Right renal cortex interstitium (tissue), 3 donors: ENCODE measurements around the gene UBE2D1. TPM values are rescaled to one million over a fixed set of nuclear protein-coding genes. Genes with fewer than 3 reads are reported as not detected.

Source experiments
- DNase-seq, 3 donors: peaks; one replicate each; pipeline ENCODE4 v3.0.0-alpha.2; 2013; ENCODE audit warnings: low read depth in 3 of 3, low spot score in 2 of 3
- polyA plus RNA-seq, 3 donors: library from polyadenylated mRNA; unstranded; fragments of 120-200 nt; gene quantifications; one replicate each; pipeline ENCODE4 v1.2.1, GENCODE V29; 2013; ENCODE audit not compliant: insufficient read length in 3 of 3

The UBE2D1 gene
- polyA plus RNA-seq, 3 donors = 39.0 to 43.0 (median 40.1) TPM

DNA sequence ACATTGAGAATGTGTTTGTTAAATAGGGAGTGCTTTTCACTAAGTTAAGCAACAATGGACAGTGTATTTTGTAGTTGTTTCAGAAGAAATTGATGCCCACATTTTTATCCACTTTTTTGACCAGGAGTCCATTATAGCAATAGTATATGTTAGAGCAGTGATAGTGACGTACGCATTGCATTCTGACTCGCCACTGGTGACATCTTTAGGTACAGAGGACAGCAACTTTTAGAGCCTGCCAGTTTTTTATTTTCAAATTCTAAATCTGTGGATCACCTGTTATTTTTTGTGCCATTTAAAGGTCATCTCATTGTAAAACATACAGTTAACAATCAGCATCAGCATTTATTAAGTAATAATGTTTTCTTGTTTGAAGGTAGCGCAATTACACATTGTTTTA lies 1.4 kb downstream of the UBE2D1 start:
- DNase-seq = no peak

DNA sequence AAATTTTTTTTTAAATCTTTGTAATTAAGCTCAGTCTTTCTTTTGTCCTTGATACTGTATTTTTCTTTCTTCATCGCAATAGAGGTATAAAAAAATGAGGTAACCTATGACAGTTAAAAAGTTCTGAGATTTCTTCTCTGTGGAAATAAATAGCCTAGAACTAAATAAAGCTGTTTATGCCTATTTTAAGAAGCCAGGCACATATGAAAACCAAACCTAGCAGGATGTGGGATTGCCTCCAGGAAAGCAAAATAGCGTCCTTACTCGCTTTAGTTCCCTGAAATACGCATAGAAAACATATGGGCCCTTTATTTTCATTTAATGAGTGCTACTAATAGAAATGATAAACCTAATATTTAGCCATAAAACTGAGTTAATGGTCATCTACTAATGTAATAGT lies 6.6 kb downstream of the UBE2D1 start:
- no peak for DNase-seq

DNA sequence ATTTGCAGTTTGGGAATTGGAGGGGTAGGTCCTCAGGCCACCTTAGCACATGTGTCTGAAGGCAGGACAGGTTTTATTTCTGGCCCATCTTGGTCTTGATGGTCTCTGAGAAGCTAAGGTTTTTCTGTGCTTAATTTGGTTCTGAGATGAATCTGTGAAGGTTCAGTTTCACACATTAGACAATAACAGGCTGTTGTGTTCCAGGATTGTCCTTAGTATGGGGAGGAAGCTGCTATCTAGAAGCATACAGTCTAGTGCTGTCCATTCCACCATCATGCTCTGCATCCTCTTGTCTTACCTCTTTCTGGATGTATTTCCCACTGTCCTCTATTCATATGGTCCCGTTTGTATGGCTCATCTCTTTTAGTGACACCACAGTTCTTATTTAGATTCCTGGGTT lies 7.1 kb downstream of the UBE2D1 start:
- DNase-seq = no peak

DNA sequence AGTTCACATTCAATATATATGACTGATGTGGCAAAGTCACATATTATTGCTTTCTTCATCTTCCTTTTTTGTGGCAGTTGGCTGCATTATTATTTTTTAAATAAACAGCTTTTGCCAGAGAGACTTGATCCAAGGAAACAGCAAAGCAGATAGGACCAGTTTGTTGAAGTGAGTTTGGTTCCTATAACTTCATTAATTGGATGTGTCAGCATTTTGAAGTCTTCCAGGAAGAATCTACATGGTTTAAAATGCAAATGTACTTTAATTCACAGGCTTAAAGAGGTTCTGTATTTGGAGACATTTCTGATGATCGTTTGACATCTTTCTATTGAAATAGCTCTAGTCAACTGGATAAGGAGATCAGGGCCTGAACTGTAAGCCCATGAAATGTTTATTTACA lies 13.2 kb downstream of the UBE2D1 start:
- DNase-seq = no peak

DNA sequence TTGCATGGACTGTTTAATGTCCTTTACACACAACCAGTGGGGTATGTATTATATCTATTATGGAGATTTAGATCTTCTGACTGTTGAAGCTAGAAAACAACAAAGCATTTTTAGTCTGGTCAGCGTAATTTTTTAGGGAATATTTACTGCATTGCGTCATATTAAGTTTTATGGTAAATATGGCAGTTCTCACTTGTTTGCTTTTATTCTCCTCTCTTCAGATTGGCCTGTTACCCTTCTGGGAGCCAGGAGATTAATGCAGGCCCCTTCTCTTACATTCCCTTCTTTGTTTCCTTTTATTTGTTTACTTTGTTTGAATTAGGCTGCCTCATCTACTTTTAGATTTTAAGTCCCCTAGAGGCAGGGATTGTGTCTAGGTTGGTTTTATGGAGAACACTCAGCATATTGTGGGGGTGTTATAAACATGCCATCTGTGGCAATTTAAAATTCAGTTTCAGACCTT lies 13.8 kb downstream of the UBE2D1 start:
- no peak for DNase-seq

DNA sequence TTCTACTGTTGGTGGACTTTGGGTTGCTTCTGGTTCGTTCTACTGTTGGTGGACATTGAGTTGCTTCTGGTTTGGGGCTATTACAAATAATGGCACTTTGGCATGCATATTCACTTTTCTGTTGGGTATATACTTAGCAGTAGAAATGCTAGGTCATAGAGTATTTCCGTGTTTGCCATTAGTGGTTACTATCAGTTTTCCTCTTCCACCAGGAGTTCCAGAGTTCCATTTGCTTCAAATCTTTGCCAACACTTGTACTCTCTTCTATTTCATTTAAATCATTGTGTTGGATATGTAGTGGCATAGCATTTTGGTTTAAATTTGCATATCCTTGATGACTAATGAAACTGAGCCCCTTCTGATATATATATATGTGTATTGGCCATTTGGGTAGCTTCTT lies 15.2 kb downstream of the UBE2D1 start:
- DNase-seq = no peak

DNA sequence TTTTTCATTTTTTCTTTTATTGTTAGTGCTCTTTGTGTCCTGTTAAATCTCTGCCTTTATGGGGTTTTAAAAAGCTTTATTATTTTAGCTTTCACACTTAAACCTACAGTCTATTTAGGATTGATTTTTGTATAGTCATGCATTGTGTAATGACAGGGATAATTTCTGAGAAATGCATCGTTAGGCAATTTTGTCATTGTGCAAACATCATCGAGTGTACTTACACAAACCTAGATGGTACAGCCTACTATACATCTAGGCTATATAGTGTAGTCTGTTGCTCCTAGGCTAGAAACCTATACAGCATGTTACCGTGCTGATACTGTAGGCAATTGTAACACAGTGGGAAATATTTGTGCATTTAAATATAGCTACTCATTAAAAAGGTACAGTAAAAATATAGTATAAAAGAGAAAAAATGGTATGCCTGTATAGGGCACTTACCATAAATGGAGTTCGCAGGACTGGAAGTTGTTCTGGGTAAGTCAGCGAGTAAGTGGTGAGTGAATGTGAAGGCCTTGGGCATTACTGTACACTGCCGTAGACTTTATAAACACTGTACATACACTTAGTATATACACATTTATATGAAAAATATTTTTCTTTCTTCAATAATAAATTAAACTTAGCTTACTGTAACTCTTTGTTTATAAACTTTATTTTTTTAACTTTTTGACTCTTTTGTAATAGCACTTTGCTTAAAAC lies 16.0 kb downstream of the UBE2D1 start:
- DNase-seq = no peak

DNA sequence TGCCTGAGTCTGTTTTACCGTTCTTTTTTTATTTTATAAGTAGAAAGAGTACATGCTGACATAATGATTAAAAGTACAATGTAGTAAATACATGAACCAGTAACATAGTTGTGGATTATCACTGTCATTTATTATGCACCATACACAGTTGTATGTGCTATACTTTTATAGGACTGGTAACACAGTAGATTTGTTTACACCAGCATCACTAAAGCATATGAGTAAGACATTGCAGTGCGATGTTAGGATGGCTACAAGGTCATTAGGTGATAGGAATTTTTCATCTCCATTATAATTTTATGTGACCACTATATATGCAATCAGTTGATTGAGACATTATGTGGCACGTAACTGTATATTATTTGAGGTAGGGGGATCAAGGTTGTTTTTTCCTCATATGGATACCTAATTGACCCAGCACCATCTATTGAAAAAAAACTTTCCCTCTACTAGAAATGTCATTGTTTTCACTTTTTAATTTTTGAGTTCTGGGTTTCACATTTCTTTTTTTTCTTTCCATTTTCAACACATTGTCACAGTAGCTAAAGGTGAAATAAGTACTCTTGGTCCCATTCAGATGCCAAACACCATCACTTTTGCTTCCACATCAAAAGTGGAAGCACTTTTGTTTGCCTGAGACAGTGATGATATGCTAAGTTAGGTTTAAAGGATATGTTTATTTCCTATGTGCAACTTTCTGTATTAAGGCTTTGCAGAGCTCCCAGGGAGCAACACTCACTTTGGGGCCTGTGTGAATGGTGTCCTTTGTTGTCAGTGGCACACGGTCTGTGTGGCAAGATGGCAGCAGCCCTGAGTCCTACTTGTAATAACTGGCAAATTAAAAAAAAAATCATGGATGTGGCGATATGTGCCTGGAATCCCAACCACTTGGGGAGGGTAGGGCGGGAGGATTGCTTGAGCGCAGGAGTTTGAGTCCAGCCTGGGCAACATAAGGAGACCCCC lies 17.1 kb downstream of the UBE2D1 start:
- no peak for DNase-seq

DNA sequence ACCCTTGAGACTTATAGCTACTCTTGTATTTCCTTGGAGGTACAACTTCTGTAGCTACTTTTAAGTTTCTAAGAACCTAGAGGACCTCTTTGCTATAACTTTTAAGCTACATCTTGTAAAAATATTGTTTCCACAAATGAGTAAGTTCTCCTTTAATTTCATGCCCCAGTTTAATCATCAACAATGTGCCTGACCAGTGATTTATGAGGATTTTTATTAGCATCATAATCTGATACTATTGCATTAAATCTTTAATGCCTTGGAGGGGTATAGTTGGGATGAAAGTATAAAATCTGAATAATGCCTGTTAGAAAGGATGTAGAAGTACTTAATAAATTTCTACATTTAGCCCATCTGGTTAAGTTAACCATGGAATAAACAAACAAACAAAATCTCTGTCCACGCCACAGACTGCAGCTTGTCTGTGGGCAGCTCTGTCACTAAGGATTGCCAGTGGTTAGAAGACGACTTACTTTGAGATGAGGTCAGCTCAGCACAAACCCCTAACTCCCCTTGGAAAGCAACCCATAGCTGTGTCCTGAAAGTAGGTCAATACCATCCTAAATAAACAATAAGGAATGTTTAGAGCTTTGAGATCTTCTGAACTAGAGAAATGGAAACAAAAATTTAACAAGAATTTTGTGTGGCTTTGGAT lies 18.3 kb downstream of the UBE2D1 start:
- DNase-seq = no peak

DNA sequence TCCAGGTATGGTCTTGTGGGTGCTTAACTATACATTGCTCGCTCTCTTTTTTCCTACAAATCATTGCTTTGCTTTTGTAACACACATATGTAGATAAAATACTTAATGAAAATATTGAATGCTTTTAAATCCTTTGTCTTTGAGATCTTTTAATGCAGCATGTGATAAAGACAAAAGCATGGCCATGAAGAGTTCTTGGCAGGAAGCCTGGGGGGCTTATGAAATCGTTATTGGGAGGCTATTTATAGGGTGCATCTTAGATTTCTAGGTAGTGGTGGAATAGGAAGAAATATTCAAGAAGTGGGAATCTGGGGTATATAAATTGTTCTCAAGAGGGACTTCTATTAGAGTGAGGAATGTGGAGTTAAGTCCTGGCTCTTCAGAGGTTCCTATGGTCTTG lies 21.9 kb downstream of the UBE2D1 start:
- no peak for DNase-seq

DNA sequence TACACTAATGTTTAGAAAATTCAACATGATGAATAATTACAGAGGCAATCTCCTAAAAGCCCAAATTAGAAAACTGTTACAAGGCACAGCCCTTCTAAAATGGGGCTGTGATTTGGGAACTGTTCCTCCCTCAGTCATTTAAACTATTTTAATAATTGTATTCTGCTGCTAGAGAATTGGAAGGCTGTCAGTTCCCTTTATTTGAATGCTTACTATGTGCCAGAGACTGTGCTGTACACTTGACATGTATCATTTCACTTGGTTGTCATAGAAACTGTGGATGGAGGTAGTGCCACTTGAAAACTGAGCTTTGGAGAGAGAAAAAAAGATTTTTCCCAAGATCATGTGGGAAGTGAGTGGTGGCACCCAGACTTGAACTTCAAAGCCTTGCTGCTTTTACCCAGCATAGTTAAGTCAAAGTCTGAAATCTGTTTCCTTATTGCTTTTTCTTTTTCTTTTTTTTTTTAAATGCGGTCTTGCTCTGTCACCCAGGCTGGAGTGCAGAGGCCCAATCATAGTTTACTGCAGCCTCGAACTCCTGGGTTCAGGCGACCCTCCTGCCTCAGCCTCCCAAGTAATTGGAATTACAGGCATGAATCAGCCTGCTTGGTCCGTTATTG lies 23.6 kb downstream of the UBE2D1 start:
- DNase-seq = no peak

DNA sequence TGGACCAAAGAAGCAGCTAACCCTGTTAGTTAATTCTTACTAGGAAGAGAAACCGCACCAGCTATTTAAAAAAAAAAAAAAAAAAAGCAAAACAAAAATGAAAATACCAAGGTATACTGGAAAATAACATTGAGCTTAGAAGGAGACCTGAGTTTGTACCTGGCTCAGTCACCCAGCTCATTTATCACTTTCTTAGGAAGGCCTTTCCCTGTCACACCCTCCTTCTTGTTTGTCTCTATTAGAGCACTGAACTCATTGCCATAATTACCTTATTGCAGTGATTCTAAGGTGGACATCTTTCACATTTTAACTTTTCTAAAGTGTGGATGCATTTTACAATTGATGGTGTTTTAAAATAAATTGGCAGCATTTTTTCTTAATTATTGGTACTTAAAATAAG lies 24.1 kb downstream of the UBE2D1 start:
- no peak for DNase-seq

DNA sequence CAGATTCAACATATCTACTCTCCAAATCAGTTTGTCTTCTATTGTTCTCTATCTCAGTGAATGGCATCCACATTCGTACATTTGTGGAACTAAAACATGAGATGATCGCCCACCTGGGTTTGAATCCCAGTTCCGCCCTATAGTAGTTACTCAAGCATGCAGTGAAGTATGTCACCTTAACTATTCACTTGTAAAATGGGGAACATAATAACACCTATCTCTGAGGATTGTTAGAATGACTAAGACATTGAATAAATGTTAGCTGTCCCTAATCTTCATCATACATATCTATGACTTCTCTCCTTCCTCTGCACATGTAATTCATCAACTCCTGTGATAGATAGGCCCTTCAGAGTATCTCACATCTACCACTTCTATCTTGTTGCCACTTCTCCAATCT lies 24.7 kb downstream of the UBE2D1 start:
- DNase-seq = no peak

DNA sequence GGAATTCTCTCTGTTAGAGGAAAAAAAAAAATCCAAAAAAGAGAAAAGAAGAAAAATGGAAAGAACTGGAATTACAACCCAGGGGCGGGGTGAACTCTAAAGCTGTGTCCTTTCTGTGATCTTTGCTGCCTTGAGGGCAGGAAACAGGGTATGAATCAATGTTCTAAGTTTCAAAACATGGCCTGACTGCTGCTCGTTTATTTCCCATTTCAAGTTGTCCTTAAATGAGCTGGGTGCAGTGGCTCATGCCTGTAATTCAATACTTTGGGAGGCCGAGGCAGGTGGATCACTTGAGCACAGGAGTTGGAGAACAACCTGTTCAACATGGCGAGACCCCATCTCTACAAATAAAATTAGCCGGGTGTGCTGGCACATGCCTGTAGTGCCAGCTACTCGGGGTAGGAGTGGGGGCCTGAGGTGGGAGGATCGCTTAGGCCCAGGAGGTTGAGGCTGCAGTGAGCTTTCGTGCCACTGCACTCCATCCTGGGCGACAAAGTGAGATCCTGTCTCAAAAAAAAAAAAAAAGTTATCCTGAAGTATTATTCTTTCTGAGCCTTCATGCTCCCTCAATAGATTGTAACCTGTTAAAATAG lies 25.7 kb downstream of the UBE2D1 start:
- DNase-seq = no peak

DNA sequence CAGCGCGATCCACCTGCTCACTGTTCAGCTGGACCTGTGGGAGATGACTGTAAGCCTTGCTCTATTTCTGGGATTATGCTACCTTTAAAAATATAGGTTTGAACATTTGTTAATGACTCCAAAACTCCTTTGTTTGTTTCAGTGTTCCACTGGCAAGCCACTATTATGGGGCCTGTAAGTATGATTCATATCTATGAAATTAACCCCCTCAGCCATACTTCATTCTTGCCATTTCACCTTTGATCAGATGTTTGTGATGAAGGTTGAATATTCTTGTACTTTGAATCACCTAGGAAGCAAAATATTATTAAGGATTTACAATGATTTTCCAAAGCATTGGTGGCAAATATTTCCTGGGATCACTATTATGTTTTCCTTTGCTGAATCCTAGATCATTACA lies 26.5 kb downstream of the UBE2D1 start:
- DNase-seq = no peak

DNA sequence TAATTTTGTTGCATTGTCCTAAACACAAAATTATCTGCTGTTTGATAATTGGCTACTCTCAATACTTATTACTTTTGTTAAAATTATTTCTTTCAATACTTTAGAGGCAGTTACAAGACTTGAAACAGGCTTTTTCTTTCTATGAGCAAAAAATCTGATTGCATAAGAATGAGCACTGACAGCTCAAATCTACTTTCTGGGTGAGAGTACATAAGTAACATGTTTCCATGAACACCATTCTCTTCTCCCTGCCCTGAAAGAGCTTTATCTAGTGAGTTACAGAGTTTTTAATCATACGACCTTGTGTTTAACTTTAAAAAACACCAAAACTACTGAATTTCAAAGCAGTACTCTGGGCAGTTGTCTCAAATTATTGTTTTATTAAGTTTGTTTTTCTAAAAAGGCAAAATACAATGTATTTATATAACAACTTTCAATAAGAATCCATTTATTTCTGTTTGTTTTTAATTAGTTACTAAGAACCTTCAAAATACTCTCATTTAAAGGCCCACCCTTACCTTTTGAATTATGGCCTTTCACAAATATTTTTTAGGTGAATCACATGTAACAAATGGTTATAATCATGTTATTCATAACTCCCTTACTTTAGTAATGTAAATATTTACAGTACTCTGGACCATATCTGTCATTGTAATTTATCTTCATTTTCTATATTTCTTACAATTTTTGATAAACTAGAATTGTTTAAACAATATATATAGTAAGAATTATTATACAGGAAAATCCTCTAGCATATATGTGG lies 27.4 kb downstream of the UBE2D1 start:
- DNase-seq = no peak

DNA sequence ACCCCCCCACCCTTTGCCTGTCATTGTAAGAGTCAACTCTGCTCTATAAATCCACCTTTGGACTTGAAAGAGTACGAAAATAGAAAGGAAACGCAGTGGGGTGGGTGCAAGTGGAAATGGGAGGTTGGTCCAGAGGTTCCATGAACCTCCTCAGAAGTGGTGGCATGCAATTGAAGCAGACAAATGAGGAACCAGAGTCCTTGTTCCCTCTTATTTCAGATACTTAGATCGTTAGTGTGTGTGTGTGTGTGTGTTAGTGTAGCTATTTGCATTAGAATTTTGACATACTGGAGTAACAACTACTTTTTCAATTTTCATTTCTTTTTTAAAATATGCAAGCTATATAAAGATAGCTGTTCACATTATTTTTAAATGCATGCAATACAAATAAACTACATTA lies 32.3 kb downstream of the UBE2D1 start:
- DNase-seq = no peak

DNA sequence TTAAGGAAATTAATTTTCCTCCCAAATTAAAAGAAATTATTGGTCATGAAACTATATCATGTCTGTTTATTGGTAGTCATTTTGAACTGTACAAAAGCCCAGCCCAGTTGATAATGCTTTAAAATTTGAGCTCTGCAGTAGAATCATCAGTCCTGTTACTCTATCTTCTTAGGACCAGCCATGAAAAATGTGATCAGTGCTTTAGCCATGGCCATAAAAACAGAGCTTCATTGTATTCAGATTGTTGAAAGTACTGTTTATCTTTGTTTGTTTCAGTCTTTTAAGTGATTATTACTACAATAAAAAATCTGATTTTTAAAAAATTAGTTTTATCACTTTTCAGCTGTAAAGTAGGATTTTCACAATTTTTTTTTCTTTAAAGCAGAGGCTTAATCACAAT lies 36.7 kb downstream of the UBE2D1 start:
- no peak for DNase-seq

DNA sequence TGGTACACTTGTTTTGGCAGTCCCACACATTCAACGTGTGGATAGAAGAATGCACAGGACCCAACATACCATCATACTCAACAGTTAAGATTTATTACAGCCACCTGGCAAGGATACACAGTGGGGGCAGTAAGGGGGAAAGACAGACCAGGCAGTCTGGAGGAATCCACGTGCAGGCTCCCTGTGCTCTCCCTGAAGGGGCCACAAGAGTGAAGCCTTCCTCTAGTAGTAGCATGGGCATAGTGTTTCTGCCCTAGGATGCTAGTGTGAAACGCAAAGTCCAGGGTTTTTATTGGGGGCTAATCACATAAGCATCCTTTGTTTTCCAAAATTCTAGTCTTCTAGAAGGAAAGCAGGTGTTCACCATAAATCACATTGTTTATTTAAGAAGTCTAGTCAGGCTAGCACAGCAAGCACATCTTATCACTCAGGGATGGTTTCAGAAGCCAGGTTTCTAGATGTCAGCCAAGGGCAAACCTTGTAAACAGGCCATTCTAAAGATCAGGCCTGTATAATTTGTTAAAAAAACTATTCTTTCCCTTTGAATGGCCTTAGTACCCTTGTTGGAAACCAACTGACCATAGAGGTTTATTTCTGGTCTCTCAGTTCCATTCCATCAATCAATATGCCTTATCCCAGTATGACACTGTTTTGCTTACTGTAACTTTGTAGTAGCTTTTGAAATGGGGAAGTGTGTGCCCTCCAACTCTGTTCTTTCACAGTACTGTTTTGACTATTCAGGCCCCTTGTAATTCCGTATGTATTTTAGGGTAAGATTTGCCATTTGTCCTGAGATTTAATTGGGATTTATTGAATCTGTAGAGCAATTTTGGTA lies 38.0 kb downstream of the UBE2D1 start:
- no peak for DNase-seq
